ENCODE measurements around the gene DEFB124. TPM values are rescaled to one million over a fixed set of nuclear protein-coding genes. Genes with fewer than 3 reads are reported as not detected.

Gene DEFB124
- total and polyA plus RNA-seq, 2 experiments from 2014 or later: not detected

- Histone ChIP-seq H3K4me3 (no peak overlapping the region), H3K27ac (no peak overlapping the region), H3K9me3 (ENCODE audit: low read depth) (no peaks in the 10 kb centered on the region), H3K4me1 (ENCODE audit: low read depth) (no peaks in the 10 kb centered on the region), H3K36me3 (no peaks in the 10 kb centered on the region), H3K27me3 (no peaks in the 10 kb centered on the region)
- TF ChIP-seq CTCF (IDR thresholded peaks at IDR 0.05; ENCODE audit: low read depth, low read length): no peak
- no peak for DNase-seq (ENCODE audit: low read depth in 1 of 2, low spot score in 1 of 2)
These were observed 49.1 kb downstream of the DEFB124 start for GRCh38 chr20:31425797-31426196.

GRCh38 chr20:31418307-31418706 lies 56.6 kb downstream of the DEFB124 start:
- H3K27ac ChIP-seq: no peak overlapping the region
- H3K36me3 ChIP-seq: no peaks in the 10 kb centered on the region
- H3K4me1 ChIP-seq (ENCODE audit: low read depth): no peaks in the 10 kb centered on the region
- no peak overlapping the region for H3K4me3 ChIP-seq
- no peaks in the 10 kb centered on the region for H3K9me3 ChIP-seq (ENCODE audit: low read depth)
- H3K27me3 ChIP-seq: no peaks in the 10 kb centered on the region
- no peak for DNase-seq (ENCODE audit: low read depth in 1 of 2, low spot score in 1 of 2)
- TF ChIP-seq CTCF (IDR thresholded peaks at IDR 0.05; ENCODE audit: low read depth, low read length): no peak

- no peaks in the 10 kb centered on the region for H3K4me1 ChIP-seq (ENCODE audit: low read depth)
- H3K9me3 ChIP-seq (ENCODE audit: low read depth): no peaks in the 10 kb centered on the region
- no peaks in the 10 kb centered on the region for H3K36me3 ChIP-seq
- no peaks in the 10 kb centered on the region for H3K27me3 ChIP-seq
- no peak for TF ChIP-seq CTCF (IDR thresholded peaks at IDR 0.05; ENCODE audit: low read depth, low read length)
- no peak overlapping the region for H3K4me3 ChIP-seq
- H3K27ac ChIP-seq: no peak overlapping the region
- DNase-seq (ENCODE audit: low read depth in 1 of 2, low spot score in 1 of 2): no peak
These were observed 59.3 kb downstream of the DEFB124 start for GRCh38 chr20:31415653-31416052.

Other genes with a start within 250 kb of the DEFB124 start
- gene DEFB115, start 217.5 kb downstream of the DEFB124 start, total RNA-seq: not detected in 2 replicates
- not detected in 2 replicates for gene DEFB115, start 217.5 kb downstream of the DEFB124 start, polyA plus RNA-seq
- gene DEFB116, start 166.5 kb downstream of the DEFB124 start, total RNA-seq: not detected in 2 replicates
- not detected in 2 replicates for gene DEFB116, start 166.5 kb downstream of the DEFB124 start, polyA plus RNA-seq
- gene DEFB118, start 106.5 kb downstream of the DEFB124 start, total RNA-seq: not detected in 2 replicates
- gene DEFB118, start 106.5 kb downstream of the DEFB124 start, polyA plus RNA-seq: not detected in 2 replicates
- gene DEFB119, start 84.5 kb downstream of the DEFB124 start, total RNA-seq: not detected in 2 replicates
- not detected in 2 replicates for gene DEFB119, start 84.5 kb downstream of the DEFB124 start, polyA plus RNA-seq
- gene DEFB121, start 68.9 kb downstream of the DEFB124 start, total RNA-seq: not detected in 2 replicates
- not detected in 2 replicates for gene DEFB121, start 68.9 kb downstream of the DEFB124 start, polyA plus RNA-seq
- not detected in 2 replicates for gene DEFB123, start 34.5 kb downstream of the DEFB124 start, total RNA-seq
- not detected in 2 replicates for gene DEFB123, start 34.5 kb downstream of the DEFB124 start, polyA plus RNA-seq
- gene REM1, start 161 bp upstream of the DEFB124 start, total RNA-seq: not detected in 2 replicates
- not detected in 2 replicates for gene REM1, start 161 bp upstream of the DEFB124 start, polyA plus RNA-seq
- 49.8 and 62.6 TPM in 2 replicates for gene HM13, start 39.3 kb upstream of the DEFB124 start, total RNA-seq
- 125 and 170 TPM in 2 replicates for gene HM13, start 39.3 kb upstream of the DEFB124 start, polyA plus RNA-seq
- gene ID1, start 130.2 kb upstream of the DEFB124 start, total RNA-seq: 596 and 766 TPM in 2 replicates
- gene ID1, start 130.2 kb upstream of the DEFB124 start, polyA plus RNA-seq: 152 and 223 TPM in 2 replicates
- not detected in 2 replicates for gene COX4I2, start 162.8 kb upstream of the DEFB124 start, total RNA-seq
- gene COX4I2, start 162.8 kb upstream of the DEFB124 start, polyA plus RNA-seq: 0.81 and 0.97 TPM in 2 replicates
- 74.6 and 81.2 TPM in 2 replicates for gene BCL2L1, start 247.7 kb upstream of the DEFB124 start, total RNA-seq
- 37.8 and 40.5 TPM in 2 replicates for gene BCL2L1, start 247.7 kb upstream of the DEFB124 start, polyA plus RNA-seq